Measurements from ENCODE around the gene SUGCT.

DNA sequence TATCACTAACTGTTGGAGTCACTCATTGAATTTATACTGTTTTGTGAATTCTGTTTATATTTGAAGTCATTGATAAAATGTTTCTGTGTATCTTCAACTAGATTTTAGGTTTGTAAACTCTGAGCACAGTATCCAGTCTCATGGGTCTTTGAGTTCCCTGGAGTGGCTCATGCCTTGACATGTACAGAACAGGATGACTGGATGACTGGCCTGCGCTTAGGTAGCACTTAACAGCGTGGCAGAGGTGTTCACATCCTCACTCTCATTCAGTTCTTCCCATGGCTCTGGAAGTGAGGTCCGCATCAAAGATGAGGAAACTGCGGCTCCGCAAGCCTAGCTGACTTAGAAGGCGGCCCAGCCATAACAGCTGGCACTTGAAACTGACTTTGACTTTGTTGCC lies 576.9 kb downstream of the SUGCT start:
- TF ChIP-seq, protein P1, sequence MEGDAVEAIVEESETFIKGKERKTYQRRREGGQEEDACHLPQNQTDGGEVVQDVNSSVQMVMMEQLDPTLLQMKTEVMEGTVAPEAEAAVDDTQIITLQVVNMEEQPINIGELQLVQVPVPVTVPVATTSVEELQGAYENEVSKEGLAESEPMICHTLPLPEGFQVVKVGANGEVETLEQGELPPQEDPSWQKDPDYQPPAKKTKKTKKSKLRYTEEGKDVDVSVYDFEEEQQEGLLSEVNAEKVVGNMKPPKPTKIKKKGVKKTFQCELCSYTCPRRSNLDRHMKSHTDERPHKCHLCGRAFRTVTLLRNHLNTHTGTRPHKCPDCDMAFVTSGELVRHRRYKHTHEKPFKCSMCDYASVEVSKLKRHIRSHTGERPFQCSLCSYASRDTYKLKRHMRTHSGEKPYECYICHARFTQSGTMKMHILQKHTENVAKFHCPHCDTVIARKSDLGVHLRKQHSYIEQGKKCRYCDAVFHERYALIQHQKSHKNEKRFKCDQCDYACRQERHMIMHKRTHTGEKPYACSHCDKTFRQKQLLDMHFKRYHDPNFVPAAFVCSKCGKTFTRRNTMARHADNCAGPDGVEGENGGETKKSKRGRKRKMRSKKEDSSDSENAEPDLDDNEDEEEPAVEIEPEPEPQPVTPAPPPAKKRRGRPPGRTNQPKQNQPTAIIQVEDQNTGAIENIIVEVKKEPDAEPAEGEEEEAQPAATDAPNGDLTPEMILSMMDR (IDR thresholded peaks at IDR 0.05; ENCODE audit: low read length): no peak
- no peak for TF ChIP-seq EZH2phosphoT487 (IDR thresholded peaks at IDR 0.05; ENCODE audit: low read length)
